Embryonic facial prominence (tissue), 1 donor: ENCODE data around the gene RELN.
"Not testable (repeated sequence)": the region's sequence is repeated elsewhere in the genome, so short reads cannot be mapped to it uniquely, and the experiment has no call there.

ENCODE experiments used
- DNase-seq: peaks from one replicate; pipeline ENCODE4 v3.0.0-alpha.2; 2016; ENCODE audit errors: extremely low spot score

The RELN gene

GRCh38 chr7:103944230-103944900, 45.1 kb downstream of the RELN start:
- DNase-seq: no peak

GRCh38 chr7:103941976-103942375, 47.5 kb downstream of the RELN start:
- no peak for DNase-seq

- DNase-seq: no peak
Measured at GRCh38 chr7:103940382-103941268, 48.8 kb downstream of the RELN start.

GRCh38 chr7:103937680-103938079, 51.8 kb downstream of the RELN start:
- no peak for DNase-seq

- no peak for DNase-seq
Measured at GRCh38 chr7:103936558-103936957, 52.9 kb downstream of the RELN start.

GRCh38 chr7:103934508-103934907, 55.0 kb downstream of the RELN start:
- DNase-seq: no peak

GRCh38 chr7:103932389-103932788, 57.1 kb downstream of the RELN start:
- DNase-seq: no peak

- DNase-seq: no peak
Measured at GRCh38 chr7:103929901-103930311, 59.6 kb downstream of the RELN start.

- no peak for DNase-seq
Measured at GRCh38 chr7:103928581-103928980, 60.9 kb downstream of the RELN start.

GRCh38 chr7:103924184-103924583, 65.3 kb downstream of the RELN start:
- DNase-seq: no peak

- DNase-seq: no peak
Measured at GRCh38 chr7:103922407-103922806, 67.1 kb downstream of the RELN start.

- DNase-seq: no peak
Measured at GRCh38 chr7:103921692-103922091, 67.8 kb downstream of the RELN start.

- no peak for DNase-seq
Measured at GRCh38 chr7:103919272-103919868, 70.1 kb downstream of the RELN start.

GRCh38 chr7:103918631-103919271, 70.7 kb downstream of the RELN start:
- DNase-seq: no peak

- no peak for DNase-seq
Measured at GRCh38 chr7:103915680-103916357, 73.6 kb downstream of the RELN start.

GRCh38 chr7:103914147-103914899, 75.1 kb downstream of the RELN start:
- DNase-seq: no peak

- no peak for DNase-seq
Measured at GRCh38 chr7:103912891-103913605, 76.4 kb downstream of the RELN start.

GRCh38 chr7:103911015-103911414, 78.4 kb downstream of the RELN start:
- DNase-seq: not testable (repeated sequence)

- no peak for DNase-seq
Measured at GRCh38 chr7:103905997-103906396, 83.5 kb downstream of the RELN start.

GRCh38 chr7:103902917-103903316, 86.5 kb downstream of the RELN start:
- DNase-seq: no peak
